DND-41 (cell line): ENCODE data around the gene RELN.

Experiments
- ATAC-seq: fragments of 200-7000 bp; cut with Tn5 transposase; 3 replicates; pipeline ENCODE4 v1.9.1; 2021; ENCODE audit warnings: low read depth; ENCODE audit not compliant: insufficient read depth
- DNase-seq: peaks from one replicate; pipeline ENCODE4 v3.0.0-alpha.2; 2020
- H2AFZ ChIP-seq: 2 replicates; pipeline ENCODE4 v1.6.0; 2012; ENCODE audit warnings: low read depth, low read length
- H3K27ac ChIP-seq: 2 replicates; pipeline ENCODE4 v1.5.1; 2012; ENCODE audit warnings: low read length, inconsistent platforms
- H3K27me3 ChIP-seq: fragments of 200-600 bp; sonication (generic); 2 replicates; pipeline ENCODE4 v1.6.0; 2012; ENCODE audit warnings: low read length, mild to moderate bottlenecking, inconsistent platforms; ENCODE audit not compliant: insufficient read depth, poor library complexity
- H3K36me3 ChIP-seq: 2 replicates; pipeline ENCODE4 v1.5.1; 2012; ENCODE audit warnings: low read length, inconsistent platforms; ENCODE audit not compliant: insufficient read depth
- H3K4me1 ChIP-seq: 2 replicates; pipeline ENCODE4 v1.5.1; 2012; ENCODE audit warnings: mild to moderate bottlenecking, low read length; ENCODE audit not compliant: insufficient read depth
- H3K4me2 ChIP-seq: 2 replicates; pipeline ENCODE4 v1.6.0; 2012; ENCODE audit warnings: mild to moderate bottlenecking, moderate library complexity, low read length, inconsistent platforms; ENCODE audit not compliant: insufficient read depth
- H3K4me3 ChIP-seq, 2 experiments: fragments of 200-600 bp in 1 of 2; shearing (Covaris generic) in 1 of 2; 2 replicates each; pipeline ENCODE4 v1.5.1; 2012 to 2016; ENCODE audit warnings: inconsistent platforms in 2 of 2, low read length in 2 of 2, mild to moderate bottlenecking in 2 of 2, low read depth in 1 of 2, moderate library complexity in 1 of 2
- H3K79me2 ChIP-seq: 2 replicates; pipeline ENCODE4 v1.6.0; 2012; ENCODE audit warnings: low read length, inconsistent platforms; ENCODE audit not compliant: insufficient read depth
- H3K9ac ChIP-seq: 2 replicates; pipeline ENCODE4 v1.6.0; 2012; ENCODE audit warnings: low read depth, mild to moderate bottlenecking, inconsistent platforms, low read length, moderate library complexity
- H3K9me3 ChIP-seq: 2 replicates; pipeline ENCODE4 v1.5.1; 2012; ENCODE audit warnings: low read length, moderate library complexity, mild to moderate bottlenecking, inconsistent platforms; ENCODE audit not compliant: insufficient read depth, severe bottlenecking
- H4K20me1 ChIP-seq: 2 replicates; pipeline ENCODE4 v1.6.0; 2012; ENCODE audit warnings: low read length; ENCODE audit not compliant: insufficient read depth
- EZH2 ChIP-seq: IDR thresholded peaks from 3 replicates; pipeline ENCODE4 v1.6.1; 2012; ENCODE audit warnings: borderline replicate concordance, low read depth, mild to moderate bottlenecking, moderate library complexity, low read length, inconsistent platforms; ENCODE audit not compliant: severe bottlenecking
- TF ChIP-seq, protein P1 (sequence below): IDR thresholded peaks from 2 replicates; pipeline ENCODE4 v1.5.1; 2012; ENCODE audit warnings: borderline replicate concordance, low read length, moderate library complexity, mild to moderate bottlenecking; ENCODE audit not compliant: poor library complexity, severe bottlenecking; ENCODE audit errors: extremely low read depth

The RELN gene

DNA sequence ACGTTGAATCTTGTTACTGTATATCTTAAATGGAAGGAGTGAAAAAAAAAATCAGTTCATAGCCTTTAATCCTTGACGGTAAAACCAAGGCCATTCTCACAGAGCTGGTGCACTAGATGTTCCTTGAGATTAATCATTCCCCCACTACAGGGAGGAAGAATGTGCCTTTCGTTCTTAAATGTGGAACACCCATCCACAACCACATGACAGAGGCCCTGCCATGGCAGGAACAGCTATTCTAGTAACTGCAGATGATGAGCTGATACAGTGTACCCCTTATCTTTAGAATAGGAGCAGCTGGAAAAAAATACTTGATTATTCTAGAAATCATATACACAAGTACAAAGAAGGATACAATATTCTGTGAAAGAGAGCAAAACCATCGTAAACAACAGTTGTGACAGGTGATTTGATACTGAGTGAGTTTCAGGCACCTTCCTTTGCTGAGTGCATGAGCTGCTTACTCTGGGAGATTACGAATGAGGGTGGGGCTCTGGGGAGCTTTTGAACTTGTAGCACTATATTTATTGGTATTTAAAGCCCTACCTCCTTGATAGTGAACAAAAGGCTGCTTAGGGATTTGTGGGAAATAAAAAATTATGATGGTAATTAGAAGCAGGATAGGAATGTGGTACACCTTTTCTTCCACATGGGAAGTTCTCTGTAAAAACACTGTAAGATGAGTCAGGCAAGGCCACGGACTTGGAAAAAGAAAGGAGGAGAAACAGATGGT, 299.1 kb downstream of the RELN start:
- H3K79me2 ChIP-seq = no peaks in the 10 kb centered on the region
- H3K4me3 ChIP-seq = no peak overlapping the region
- no peak overlapping the region for H3K9ac ChIP-seq
- H2AFZ ChIP-seq = no peak overlapping the region
- no peaks in the 10 kb centered on the region for H3K4me1 ChIP-seq
- DNase-seq (no peak), ATAC-seq (no peak)
- H3K27ac ChIP-seq = no peak overlapping the region
- TF ChIP-seq EZH2 = no peak
- TF ChIP-seq, protein P1, sequence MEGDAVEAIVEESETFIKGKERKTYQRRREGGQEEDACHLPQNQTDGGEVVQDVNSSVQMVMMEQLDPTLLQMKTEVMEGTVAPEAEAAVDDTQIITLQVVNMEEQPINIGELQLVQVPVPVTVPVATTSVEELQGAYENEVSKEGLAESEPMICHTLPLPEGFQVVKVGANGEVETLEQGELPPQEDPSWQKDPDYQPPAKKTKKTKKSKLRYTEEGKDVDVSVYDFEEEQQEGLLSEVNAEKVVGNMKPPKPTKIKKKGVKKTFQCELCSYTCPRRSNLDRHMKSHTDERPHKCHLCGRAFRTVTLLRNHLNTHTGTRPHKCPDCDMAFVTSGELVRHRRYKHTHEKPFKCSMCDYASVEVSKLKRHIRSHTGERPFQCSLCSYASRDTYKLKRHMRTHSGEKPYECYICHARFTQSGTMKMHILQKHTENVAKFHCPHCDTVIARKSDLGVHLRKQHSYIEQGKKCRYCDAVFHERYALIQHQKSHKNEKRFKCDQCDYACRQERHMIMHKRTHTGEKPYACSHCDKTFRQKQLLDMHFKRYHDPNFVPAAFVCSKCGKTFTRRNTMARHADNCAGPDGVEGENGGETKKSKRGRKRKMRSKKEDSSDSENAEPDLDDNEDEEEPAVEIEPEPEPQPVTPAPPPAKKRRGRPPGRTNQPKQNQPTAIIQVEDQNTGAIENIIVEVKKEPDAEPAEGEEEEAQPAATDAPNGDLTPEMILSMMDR = no peak
- H3K4me2 ChIP-seq = no peak overlapping the region
- peaks cover 3% of the 10 kb centered on the region for H3K27me3 ChIP-seq
- H4K20me1 ChIP-seq = no peaks in the 10 kb centered on the region
- no peaks in the 10 kb centered on the region for H3K36me3 ChIP-seq
- no peaks in the 10 kb centered on the region for H3K9me3 ChIP-seq

DNA sequence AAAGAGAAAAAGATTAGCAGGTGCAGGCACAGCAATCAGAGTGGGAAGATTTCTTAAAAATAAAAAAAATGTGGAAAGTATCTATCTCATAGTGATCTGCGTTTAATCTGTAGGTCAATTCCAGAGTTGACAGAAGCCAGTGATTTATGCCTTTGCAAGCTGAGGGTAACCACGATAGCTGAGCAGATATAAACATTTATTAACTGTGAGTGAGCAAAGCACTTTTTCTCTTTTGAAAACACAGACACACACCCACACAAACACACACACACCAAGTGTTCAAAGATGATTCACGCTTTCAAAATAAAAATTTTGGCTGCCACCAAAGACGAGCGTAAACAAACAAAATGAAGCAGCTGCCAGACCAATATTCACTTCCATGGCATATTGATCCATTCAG, 300.2 kb downstream of the RELN start:
- DNase-seq = no peak
- TF ChIP-seq, protein P1 = no peak
- TF ChIP-seq EZH2 = no peak
- H3K4me3 ChIP-seq = no peak overlapping the region
- no peaks in the 10 kb centered on the region for H3K9me3 ChIP-seq
- no peak overlapping the region for H3K4me2 ChIP-seq
- ATAC-seq = no peak
- H3K9ac ChIP-seq = no peak overlapping the region
- no peaks in the 10 kb centered on the region for H3K79me2 ChIP-seq
- H3K27me3 ChIP-seq = peaks cover 3% of the 10 kb centered on the region
- H3K4me1 ChIP-seq = no peaks in the 10 kb centered on the region
- H3K36me3 ChIP-seq = no peaks in the 10 kb centered on the region
- H3K27ac ChIP-seq = no peak overlapping the region
- no peaks in the 10 kb centered on the region for H4K20me1 ChIP-seq
- H2AFZ ChIP-seq = no peak overlapping the region

DNA sequence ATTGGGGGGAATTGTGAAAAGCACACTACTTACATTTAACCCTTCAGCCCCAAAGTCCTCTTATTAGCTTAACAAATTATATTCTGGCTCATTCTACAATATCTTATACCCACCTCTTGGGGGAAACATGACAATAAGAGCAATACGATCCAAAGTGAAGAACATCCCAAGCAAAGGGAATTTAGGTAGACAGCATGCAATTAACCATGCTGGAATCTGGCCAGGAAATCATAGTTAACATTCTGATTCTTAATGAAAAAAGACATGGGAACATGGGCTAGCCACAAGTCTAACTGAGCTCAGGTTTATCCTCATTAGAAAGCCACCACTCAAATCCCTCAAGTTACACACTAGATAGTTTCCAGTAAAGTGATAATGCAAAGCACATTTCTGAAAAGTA, 301.5 kb downstream of the RELN start:
- Histone ChIP-seq H3K9me3 (no peaks in the 10 kb centered on the region), H2AFZ (no peak overlapping the region), H3K27me3 (peaks cover 7% of the 10 kb centered on the region), H3K79me2 (no peaks in the 10 kb centered on the region), H4K20me1 (no peaks in the 10 kb centered on the region), H3K4me3 (no peak overlapping the region), H3K4me1 (no peaks in the 10 kb centered on the region), H3K4me2 (no peak overlapping the region), H3K27ac (no peak overlapping the region), H3K9ac (no peak overlapping the region), H3K36me3 (no peaks in the 10 kb centered on the region)
- TF ChIP-seq, protein P1 = no peak
- no peak for TF ChIP-seq EZH2
- no peak for ATAC-seq
- DNase-seq = no peak
